Left forelimb (tissue), 1 donor: ENCODE results near the gene SEC23IP.
"Not testable (repeated sequence)": the region's sequence is repeated elsewhere in the genome, so short reads cannot be mapped to it uniquely, and the experiment has no call there.

ENCODE experiments used
- DNase-seq: peaks from one replicate; pipeline ENCODE4 v3.0.0-alpha.2; 2018; ENCODE audit warnings: low spot score

The SEC23IP gene

DNA sequence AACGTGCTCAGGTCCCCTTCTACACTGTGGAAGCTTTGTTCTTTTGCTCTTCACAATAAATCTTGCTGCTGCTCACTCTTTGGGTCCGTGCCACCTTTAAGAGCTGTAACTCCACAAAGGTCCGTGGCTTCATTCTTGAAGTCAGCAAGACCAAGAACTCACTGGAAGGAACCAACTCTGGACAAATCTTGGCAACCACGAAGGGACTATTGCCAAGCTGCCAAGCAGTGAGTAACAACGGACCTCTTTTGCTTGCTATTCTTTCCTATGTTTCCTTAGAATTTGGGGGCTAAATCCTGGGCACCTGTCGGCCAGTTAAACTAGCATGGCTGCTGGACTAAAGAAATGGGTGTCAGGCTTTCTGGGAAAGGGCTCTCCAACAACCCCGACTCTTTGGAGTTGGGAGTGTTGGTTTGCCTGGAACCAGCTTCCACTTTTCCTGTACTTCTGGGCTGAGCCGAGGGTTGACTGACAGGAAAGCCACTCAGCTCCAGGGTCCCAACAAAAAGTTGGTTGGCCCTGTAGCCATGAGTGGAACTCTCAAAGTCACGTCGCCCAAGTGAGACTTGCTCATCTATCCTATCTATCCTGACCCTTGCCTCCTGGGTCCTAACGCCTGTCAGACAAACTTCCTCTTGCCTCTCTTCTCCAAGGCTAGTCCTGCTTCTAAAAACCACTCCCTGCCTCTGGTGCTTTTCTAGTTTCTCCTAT, 8.5 kb upstream of the SEC23IP start:
- DNase-seq, result not testable (repeated sequence)

DNA sequence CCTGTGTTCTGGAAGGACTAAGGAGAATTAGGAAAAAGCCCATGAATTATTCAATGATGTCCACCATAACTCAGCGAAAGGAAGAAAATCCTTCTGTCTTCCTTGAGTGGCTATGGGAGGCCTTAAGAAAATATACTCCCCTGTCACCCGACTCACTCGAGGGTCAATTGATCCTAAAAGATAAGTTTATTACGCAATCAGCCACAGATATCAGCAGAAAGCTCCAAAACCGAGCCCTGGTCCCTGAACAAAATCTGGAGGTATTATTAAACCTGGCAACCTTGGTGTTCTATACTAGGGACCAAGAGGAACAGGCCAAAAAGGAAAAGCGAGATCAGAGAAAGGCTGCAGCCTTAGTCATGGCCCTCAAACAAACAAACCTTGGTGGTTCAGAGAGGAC, 6.5 kb upstream of the SEC23IP start:
- DNase-seq, result not testable (repeated sequence)

DNA sequence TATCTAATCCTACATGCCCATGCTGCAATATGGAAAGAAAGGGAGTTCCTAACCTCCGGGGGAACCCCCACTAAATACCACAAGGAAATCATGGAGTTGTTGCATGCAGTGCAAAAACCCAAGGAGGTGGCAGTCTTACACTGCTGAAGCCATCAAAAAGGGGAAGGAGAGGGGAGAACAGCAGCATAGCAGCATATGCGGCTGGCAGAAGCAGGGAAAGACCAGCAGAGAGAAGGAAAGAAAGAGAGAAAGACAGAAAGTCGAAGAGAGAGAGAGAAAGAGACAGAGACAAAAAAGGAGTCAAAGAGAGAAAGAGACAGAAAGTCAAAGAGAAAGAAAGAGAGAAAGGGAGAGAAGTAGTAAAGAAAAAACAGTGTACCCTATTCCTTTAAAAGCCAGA, 3.8 kb upstream of the SEC23IP start:
- not testable (repeated sequence) for DNase-seq

DNA sequence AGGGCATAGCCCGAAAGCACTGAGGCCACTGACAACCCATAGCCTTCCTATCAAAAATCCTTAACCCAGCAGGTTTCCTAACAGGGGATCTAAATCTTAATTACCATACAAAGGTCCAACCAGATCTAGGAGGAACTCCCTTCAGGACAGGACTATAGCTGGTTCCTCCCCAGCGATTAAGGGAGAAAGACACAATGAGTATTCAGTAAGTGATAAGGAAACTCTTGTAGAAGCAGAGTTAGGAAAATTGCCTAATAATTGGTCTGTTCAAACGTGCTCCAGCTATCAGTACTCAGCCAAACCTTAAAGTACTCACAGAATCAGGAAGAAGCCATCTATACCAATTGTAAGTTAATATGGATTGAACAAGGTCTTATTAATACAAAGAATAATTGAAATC, 3.3 kb upstream of the SEC23IP start:
- DNase-seq, result not testable (repeated sequence)

DNA sequence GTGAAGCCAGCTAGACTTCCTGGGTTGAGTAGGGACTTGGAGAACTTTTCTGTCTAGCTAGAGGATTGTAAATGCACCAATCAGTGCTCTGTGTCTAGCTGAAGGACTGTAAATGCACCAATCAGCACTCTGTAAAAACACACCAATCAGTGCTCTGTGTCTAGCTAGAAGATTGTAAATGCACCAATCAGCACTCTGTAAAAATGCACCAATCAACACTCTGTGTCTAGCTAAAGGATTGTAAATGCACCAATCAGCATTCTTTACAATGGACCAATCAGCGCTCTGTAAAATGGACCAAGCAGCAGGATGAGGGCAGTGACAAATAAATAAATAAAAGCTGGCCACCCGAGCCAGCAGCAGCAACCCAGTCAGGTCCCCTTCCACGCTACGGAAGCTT, 2.2 kb upstream of the SEC23IP start:
- not testable (repeated sequence) for DNase-seq

DNA sequence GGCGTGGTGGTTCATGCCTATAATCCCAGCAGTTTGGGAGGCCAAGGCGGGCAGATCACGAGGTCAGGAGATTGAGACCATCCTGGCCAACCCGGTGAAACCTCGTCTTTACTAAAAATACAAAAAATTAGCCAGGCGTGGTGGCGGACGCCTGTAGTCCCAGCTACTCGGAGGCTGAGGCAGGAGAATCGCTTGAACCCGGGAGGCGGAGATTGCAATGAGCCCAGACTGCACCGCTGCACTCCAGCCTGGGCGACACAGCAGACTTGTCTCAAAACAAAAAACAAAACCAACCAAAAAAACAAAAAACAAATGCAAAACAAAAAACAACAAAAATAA, 712 bp upstream of the SEC23IP start:
- not testable (repeated sequence) for DNase-seq

DNA sequence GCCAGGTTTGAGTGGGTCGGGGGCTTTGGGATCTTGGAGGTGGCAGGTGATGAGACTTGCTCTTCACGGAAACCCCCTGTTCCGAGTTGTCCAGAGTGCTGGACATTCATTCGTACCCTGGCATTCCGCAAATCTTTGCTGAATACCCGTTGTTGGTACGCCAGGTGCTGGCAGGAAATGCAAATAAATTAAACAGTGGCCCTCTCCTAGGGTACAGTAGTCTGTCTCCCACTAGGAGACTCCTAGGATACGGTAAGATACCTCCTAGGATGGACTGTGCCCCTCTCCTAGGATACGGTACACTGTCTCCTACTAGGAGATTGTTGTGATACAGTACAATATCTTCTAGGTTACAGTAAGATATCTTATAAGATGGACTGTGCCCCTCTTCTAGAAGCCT, 544 bp downstream of the SEC23IP start:
- DNase-seq, result no peak

DNA sequence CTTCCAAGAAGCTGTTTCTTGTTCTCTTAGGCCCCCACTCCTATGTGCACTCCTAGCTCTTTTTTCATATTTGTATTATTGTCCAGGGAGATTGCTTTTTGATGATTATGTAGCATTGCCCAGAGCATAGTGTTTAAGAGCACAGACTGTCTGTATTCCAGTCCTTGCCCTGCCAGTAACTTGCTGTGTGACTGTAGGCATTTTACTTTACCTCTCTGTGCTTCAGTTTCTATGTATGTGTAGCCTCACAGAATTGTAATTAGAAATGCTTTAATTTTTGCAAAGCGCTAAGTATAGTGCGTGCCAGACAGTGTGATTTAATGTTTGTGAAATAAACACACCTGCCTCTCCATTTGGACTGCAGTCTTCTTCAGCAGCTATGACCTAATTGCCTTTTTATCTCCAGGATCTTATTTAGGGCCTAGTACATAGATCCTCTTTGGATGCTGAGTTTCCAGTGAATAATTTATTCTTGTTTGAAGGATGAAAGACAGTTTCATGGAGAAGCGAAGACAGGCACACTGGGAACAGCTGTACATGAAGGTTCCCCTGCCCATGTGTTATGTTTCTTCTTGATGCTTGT, 1.4 kb downstream of the SEC23IP start:
- no peak for DNase-seq

DNA sequence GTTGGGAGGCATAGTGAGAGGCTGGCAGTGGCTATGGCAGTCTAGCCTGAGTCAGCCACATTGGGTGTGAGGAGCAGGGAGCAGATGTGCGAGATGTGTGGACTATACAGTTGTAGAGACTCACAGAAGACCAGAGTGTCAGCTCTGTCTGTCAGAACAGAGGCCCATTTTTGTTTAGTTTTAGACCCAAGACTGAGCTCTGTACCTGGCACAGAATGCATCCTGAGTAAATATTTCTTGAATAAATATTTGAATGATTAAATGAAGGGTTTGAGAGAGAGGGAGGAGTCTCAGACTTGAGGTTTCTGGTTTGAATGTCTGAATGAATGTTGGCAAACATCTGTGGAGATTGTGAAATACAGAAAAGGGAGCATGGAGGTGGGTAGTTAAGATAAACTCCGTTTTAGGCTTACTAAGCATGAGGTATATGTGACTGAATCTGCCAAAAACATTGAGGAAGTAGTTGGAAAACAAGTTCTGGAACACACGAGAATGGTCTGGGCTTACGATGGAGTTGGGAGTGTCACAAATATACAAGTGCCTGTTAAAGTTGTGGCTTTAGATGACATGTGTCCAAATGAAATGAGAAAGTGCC, 3.6 kb downstream of the SEC23IP start:
- DNase-seq, result no peak

DNA sequence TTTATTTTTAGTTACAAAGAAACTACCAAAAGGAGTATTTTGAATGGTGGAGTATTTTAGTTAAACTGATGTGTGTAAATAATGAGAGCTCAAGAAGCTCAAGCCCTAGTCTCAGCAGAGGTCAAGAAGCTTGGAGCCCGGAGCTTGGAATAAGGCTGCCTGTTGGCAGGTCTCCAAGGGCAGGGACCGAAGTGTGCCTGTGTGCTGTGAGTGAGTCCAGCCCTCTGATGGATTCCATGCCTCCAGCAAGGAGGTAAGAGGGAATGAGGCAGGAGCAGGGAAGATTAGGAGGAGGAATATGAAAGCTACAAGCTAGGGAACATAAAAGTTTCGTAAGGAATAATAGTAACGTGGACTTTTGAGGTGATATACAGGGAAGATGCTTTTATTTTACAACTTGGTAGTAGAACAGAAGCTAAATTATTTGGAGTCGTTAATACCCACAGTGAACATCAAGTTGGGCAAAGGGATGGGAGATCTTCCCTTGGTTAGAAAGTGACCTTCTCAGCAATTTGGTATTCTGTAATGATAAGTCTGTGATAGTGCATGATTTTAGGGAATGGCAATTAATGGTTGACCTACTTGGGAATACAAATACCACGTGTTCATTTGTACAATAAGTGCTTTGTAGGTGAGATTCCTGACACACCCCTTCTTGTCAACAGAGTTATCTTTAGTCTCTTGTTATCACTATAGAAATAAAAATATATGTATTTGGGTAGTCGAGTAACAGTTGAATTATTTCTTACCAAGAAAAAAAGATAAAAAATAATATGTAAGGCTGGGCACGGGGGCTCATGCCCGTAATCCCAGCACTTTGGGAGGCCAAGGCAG, 4.6 kb downstream of the SEC23IP start:
- no peak for DNase-seq

DNA sequence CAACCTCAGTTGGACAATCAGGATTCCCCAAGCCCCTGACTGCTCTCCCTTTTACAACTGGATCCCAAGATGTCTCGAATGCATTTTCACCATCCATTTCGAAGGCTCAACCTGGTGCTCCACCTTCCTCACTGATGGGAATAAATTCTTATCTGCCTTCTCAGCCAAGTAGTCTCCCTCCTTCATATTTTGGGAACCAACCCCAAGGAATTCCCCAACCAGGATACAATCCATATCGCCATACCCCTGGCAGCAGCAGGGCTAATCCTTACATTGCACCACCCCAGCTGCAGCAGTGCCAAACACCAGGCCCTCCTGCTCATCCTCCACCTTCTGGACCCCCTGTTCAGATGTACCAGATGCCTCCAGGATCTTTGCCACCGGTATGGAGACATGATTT, 6.0 kb downstream of the SEC23IP start:
- DNase-seq, result no peak

DNA sequence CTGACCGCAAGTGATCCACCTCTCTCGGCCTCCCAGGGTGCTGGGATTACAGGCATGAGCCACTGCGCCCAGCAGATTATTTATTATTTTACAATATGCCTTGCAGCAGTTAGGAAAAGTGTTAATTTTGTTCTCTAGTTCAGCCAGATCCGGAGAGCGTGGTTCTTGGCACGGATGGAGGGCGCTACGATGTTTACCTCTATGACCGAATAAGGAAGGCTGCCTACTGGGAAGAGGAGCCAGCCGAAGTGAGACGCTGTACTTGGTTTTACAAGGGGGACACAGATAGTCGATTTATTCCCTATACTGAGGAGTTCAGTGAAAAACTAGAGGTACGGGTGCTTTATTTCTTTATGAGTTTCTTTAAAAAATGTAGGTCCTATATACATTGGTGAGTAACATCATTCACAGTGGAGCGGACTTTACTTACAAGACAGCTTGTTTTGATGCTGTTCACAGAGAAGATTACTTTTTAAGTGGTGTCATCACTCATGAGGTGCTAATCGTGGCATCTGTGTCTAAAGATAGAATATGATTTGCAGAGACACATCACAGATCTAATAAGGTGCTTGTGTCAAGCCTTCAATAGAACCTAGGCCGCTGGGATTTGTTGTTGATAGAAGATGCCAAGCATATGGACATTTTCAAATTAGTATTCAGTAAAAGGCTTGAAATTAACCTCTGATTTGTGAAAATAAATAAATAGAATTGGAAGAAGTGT, 11.6 kb downstream of the SEC23IP start:
- DNase-seq, result no peak

DNA sequence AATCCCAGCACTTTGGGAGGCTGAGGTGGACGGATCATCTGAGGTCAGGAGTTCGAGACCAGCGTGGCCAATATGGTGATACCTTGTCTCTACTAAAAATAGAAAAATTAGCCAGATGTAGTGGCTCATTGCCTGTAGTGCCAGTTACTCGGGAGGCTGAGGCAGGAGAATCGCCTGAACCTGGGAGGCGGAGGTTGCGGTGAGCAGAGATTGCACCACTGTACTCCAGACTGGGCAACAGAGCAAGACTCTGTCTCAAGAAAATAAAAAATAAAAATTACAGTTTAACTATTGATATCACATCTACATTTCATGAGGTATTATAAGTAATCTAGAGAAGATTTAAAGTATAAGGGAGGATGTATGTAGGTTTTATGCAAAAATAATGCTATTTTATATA, 15.2 kb downstream of the SEC23IP start:
- DNase-seq, result not testable (repeated sequence)

DNA sequence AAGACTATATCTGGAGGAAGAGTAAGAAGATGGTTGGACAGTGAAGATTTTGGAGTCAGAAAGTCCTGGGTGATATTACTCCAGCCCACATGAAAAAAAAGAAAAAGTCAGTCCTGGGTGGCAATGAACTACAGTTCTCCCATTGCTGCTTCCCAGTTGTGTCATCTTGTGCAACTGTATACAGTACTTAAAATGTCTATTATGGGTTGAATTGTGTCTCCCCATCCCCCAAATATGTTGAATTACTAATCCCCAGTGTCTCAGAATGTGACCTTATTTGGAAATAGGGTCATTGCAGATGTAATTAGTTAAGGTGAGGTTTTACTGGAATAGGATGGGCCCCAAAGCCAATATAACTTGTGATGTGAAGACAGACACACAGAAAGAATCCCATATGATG, 15.6 kb downstream of the SEC23IP start:
- no peak for DNase-seq

DNA sequence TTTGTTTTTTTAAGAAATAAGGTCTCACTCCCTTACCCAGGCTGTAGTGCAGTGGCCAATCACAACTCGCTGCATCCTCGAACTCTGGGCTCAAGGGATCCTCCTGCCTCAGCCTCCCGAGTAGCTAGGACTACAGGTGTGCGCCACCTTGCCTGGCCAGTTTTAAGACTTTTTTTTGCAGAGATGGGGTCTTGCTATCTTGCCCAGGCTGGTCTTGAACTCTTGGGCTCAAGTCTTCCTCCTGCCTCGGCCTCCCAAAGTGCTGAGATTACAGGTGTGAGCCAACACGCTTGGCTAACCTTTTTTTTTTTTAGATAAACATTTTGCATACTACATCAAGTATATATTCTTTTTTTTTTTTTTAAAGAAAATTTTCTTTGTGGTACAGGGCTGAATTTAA, 18.2 kb downstream of the SEC23IP start:
- DNase-seq, result no peak

DNA sequence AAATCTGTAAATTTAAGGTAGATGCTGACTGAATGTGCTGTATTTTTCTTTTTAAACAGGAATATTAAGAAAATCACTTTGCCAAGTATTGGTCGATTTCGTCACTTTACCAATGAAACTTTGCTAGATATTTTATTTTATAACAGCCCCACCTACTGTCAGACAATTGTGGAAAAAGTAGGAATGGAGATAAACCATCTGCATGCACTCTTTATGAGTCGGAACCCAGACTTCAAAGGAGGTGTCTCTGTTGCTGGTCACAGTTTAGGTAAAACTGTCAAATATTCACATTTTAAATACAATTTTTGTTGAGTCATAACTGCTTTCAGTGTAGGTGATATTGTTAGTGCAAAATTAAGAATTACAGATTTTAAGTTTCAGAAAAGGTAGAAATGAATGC, 25.2 kb downstream of the SEC23IP start:
- no peak for DNase-seq

DNA sequence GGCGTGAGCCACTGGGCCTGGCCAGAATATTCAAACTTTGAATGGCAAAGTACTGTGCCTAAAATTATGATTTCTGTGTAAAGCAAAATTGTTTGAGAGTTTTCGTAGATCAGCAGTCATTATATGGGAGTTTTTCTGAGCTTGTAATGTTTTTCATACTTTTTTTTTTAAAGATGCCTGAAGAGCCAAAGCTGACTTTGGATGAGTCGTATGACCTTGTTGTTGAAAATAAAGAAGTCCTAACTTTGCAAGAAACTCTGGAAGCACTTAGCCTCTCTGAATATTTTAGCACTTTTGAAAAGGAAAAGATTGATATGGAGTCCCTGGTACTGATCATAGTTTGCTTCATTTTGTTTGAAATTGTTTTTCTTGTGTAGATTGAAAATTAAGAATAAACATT, 26.7 kb downstream of the SEC23IP start:
- DNase-seq, result no peak

DNA sequence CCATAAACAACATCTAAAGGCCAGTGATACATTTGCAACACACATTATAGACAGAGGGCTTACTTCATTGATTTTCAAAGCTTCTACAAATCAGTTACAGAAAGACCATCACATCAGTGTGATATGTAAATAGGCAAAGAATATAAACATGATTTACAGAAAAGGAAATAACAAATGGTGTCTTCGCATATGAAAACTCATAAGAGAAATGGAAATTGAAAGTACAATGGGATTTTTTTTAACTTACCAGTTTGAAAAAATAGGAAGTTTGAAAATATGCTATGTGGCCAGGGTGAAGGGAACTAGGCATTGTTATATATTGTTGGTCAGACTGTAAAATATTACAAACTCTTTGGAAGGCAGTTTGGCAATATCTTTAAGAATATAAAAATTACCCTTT, 27.3 kb downstream of the SEC23IP start:
- DNase-seq, result no peak

DNA sequence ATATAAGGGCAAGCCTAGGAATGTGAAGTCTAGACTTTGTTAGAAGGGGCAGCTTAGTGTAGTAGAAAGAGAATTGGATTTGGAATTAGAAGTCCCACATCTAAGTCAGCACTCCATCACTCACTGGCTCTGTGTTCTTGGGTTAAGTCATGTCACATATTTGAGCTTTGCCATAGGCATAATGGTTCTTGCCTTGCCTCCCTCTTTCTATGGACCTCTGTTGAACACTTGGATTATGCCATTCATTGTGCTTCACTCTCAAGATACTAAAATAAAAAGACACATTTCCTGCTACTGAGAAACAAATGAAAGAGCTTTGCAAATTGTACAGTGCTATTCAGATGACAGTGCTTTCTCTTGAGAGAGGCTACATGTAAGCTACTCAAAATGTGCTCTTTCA, 35.9 kb downstream of the SEC23IP start:
- no peak for DNase-seq

DNA sequence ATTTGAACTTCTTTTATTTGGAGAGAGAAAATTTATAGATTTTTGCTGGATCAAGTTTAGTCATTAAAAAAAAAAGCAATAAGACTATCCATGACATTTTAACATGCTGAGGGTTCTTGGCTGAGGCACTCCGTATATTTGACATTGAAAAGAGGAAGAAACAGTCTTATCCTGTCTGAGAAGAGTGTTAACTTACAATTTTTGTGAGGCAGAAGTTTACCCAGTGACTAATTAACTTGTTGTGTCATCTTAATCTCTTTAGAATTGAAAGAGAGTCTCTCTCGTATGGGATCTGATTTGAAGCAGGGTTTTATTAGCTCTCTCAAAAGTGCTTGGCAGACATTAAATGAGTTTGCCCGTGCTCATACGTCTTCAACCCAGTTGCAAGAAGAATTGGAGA, 39.3 kb downstream of the SEC23IP start:
- no peak for DNase-seq

DNA sequence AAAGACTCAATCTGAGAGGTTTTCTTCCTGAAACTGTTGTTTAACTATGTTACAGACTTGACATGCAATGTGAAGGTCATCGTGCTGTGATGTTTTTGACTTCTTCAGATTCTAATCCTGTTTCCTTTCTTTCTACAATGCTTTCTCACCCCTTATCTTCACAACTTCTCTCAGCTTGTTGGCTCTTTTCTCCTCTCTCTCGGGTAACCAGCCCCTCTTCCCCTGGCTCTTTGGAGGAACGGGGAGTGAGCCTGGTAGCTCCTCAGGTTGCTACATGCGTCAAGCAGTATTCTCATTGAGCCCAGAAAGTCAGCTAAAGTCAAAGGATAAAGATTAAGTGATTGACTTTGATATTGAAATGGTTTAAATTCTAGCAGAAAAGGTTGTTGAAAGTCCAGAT, 40.1 kb downstream of the SEC23IP start:
- DNase-seq, result no peak

DNA sequence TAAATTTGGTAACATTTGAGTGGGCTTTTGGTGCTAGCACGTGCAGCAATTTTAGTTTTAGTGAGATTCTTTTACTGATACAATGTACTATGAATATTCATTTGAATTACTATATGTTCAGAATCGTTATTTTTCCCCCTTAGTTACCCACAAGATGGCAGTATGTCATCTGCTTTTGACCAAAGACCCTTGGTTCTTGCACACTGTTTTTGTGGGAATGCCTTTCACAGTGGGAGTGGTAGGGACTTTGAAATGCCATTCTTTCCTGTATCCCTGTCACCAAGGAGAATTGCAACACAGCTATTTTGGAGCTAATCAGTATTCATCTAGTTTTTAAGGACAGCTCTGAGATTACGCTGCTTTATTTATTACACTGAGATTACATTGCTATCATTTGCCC, 40.6 kb downstream of the SEC23IP start:
- no peak for DNase-seq
